Type B pancreatic cell (in vitro differentiated cells): ENCODE data around the gene EFCAB13. TPM values are rescaled to one million over a fixed set of nuclear protein-coding genes. Genes with fewer than 3 reads are reported as not detected.

Experiments used
- DNase-seq: peaks from one replicate; pipeline ENCODE4 v3.0.0; 2021; ENCODE audit warnings: mixed read lengths; ENCODE audit not compliant: unreplicated experiment; ENCODE audit errors: extremely low spot score
- H3K27ac Mint-ChIP-seq: 2 replicates; pipeline ENCODE4 v1.8.0; 2021; ENCODE audit warnings: mild to moderate bottlenecking, mixed read lengths
- H3K27me3 Mint-ChIP-seq: 2 replicates; pipeline ENCODE4 v1.8.0; 2021; ENCODE audit warnings: mixed read lengths
- H3K36me3 Mint-ChIP-seq: 2 replicates; pipeline ENCODE4 v1.8.0; 2021; ENCODE audit warnings: mixed read lengths
- H3K4me1 Mint-ChIP-seq: one replicate; pipeline ENCODE4 v1.8.0; 2021; ENCODE audit warnings: mixed read lengths; ENCODE audit not compliant: unreplicated experiment
- H3K4me3 Mint-ChIP-seq: 2 replicates; pipeline ENCODE4 v1.8.0; 2021; ENCODE audit warnings: mild to moderate bottlenecking, mixed read lengths
- H3K9me3 Mint-ChIP-seq: 2 replicates; pipeline ENCODE4 v1.8.0; 2021; ENCODE audit warnings: mixed read lengths
- CTCF ChIP-seq: fragments of 200-600 bp; sonication (generic); conservative IDR thresholded peaks from 2 replicates; pipeline ENCODE4 v1.5.0; 2021; ENCODE audit warnings: antibody characterized with exemption, mild to moderate bottlenecking
- total RNA-seq: library from RNA; stranded (reverse); gene quantifications from 2 replicates; pipeline ENCODE4 v1.2.1, GENCODE V29; 2021; ENCODE audit warnings: low replicate concordance

The EFCAB13 gene
- total RNA-seq, 1 donor from 2014 or later, result 4.4 TPM

- DNase-seq, result no peak
- Mint-ChIP-seq H3K9me3 (no peaks in the 10 kb centered on the region), H3K4me3 (no peak overlapping the region), H3K27me3 (no peaks in the 10 kb centered on the region), H3K36me3 (no peaks in the 10 kb centered on the region), H3K27ac (no peak overlapping the region), H3K4me1 (peaks cover 13% of the 10 kb centered on the region)
- TF ChIP-seq CTCF, result no peak
Observed at GRCh38 chr17:47295037-47295873, 28.5 kb upstream of the EFCAB13 start.

GRCh38 chr17:47295874-47296255 is 27.9 kb upstream of the EFCAB13 start:
- peaks cover 12% of the 10 kb centered on the region for H3K4me1 Mint-ChIP-seq
- no peak overlapping the region for H3K27ac Mint-ChIP-seq
- no peaks in the 10 kb centered on the region for H3K9me3 Mint-ChIP-seq
- H3K36me3 Mint-ChIP-seq, result no peaks in the 10 kb centered on the region
- no peaks in the 10 kb centered on the region for H3K27me3 Mint-ChIP-seq
- DNase-seq, result no peak
- no peak for TF ChIP-seq CTCF
- H3K4me3 Mint-ChIP-seq, result no peak overlapping the region

- no peaks in the 10 kb centered on the region for H3K9me3 Mint-ChIP-seq
- H3K4me3 Mint-ChIP-seq, result no peak overlapping the region
- H3K27ac Mint-ChIP-seq, result no peak overlapping the region
- H3K36me3 Mint-ChIP-seq, result no peaks in the 10 kb centered on the region
- no peak for TF ChIP-seq CTCF
- peaks cover 3% of the 10 kb centered on the region for H3K4me1 Mint-ChIP-seq
- no peaks in the 10 kb centered on the region for H3K27me3 Mint-ChIP-seq
- no peak for DNase-seq
Observed at GRCh38 chr17:47297661-47298400, 25.9 kb upstream of the EFCAB13 start.

GRCh38 chr17:47298712-47299111 is 25.0 kb upstream of the EFCAB13 start:
- Mint-ChIP-seq H3K4me1 (peaks cover 3% of the 10 kb centered on the region), H3K27ac (no peak overlapping the region), H3K27me3 (no peaks in the 10 kb centered on the region), H3K36me3 (no peaks in the 10 kb centered on the region), H3K9me3 (no peaks in the 10 kb centered on the region), H3K4me3 (no peak overlapping the region)
- TF ChIP-seq CTCF, result no peak
- no peak for DNase-seq

- no peak overlapping the region for H3K27ac Mint-ChIP-seq
- no peaks in the 10 kb centered on the region for H3K27me3 Mint-ChIP-seq
- peaks cover 3% of the 10 kb centered on the region for H3K4me1 Mint-ChIP-seq
- H3K36me3 Mint-ChIP-seq, result no peaks in the 10 kb centered on the region
- no peak for TF ChIP-seq CTCF
- no peak for DNase-seq
- H3K4me3 Mint-ChIP-seq, result no peak overlapping the region
- no peaks in the 10 kb centered on the region for H3K9me3 Mint-ChIP-seq
Observed at GRCh38 chr17:47299239-47299910, 24.4 kb upstream of the EFCAB13 start.
